Activated CD4-positive, alpha-beta memory T cell treated with anti-CD3 and anti-CD28 coated beads for 36 hours (primary cell): ENCODE results near the gene DYRK4. TPM values are rescaled to one million over a fixed set of nuclear protein-coding genes. Genes with fewer than 3 reads are reported as not detected.
A peak's percentile ranks its signal among the peaks of the same experiment; 100 is the strongest.

Source experiments
- CTCF ChIA-PET: fragments of 350-600 bp; sonication (Branson Sonifier 250); formaldehyde crosslinking; loops from one replicate; lab custom pipeline; 2021; ENCODE audit warnings: antibody characterized with exemption, inconsistent platforms; lab: Charles Lee
- POLR2A ChIA-PET: fragments of 350-600 bp; sonication (Branson Sonifier 250); formaldehyde crosslinking; loops from one replicate; lab custom pipeline; 2021; ENCODE audit warnings: antibody characterized with exemption; lab: Charles Lee
- DNase-seq: peaks from one replicate; pipeline ENCODE4 v3.0.0-alpha.2; 2020
- H3K27ac Mint-ChIP-seq: one replicate; pipeline ENCODE4 v1.8.0; 2021; ENCODE audit warnings: mixed read lengths
- H3K27me3 Mint-ChIP-seq: one replicate; pipeline ENCODE4 v1.8.0; 2021; ENCODE audit warnings: mixed read lengths
- H3K36me3 Mint-ChIP-seq: one replicate; pipeline ENCODE4 v1.8.0; 2021; ENCODE audit warnings: mixed read lengths
- H3K4me1 Mint-ChIP-seq: one replicate; pipeline ENCODE4 v1.8.0; 2021; ENCODE audit warnings: low read depth, mixed read lengths
- H3K4me3 Mint-ChIP-seq: one replicate; pipeline ENCODE4 v1.8.0; 2021; ENCODE audit warnings: mild to moderate bottlenecking, mixed read lengths
- H3K9me3 Mint-ChIP-seq: one replicate; pipeline ENCODE4 v1.8.0; 2021; ENCODE audit warnings: mixed read lengths
- intact Hi-C: fragments of 100-400 bp; cut with micrococcal nuclease; formaldehyde crosslinking; loops from one replicate; pipeline ENCODE4 v1.15.1; 2023
- total RNA-seq, 2 experiments: library from RNA; stranded (reverse); gene quantifications; one replicate each; pipeline ENCODE4 v1.2.3, GENCODE V29; 2021

DYRK4 gene
- total RNA-seq, 2 experiments from 2014 or later, result 26.0 to 26.7 TPM

DNA sequence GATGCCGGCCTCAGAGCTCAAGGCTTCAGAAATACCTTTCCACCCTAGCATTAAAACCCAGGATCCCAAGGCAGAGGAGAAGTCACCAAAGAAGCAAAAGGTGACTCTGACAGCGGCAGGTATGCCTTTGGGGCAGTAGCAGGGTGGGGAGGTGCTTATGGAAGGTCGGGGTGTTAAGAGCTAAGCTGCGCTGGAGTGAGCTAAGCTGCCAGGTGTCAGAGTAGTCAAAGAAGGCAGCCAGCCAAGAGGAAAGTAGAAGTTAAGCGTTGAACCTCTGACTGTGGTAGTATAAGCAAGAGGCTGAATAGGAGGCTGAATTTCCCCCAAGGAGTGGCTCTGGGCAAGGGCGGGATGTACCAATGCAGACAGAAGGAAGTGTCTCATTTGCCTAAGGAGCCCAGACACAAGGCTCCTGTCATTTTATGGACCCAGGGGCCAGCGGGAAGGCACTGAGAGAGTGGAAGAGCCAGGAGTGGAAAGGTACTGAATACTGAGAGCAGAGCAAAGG, 29.2 kb downstream of the DYRK4 start:
- POLR2A ChIA-PET, result no interaction called here
- no peak overlapping the region for H3K4me3 Mint-ChIP-seq
- CTCF ChIA-PET, result interaction anchor here (0.7 kb wide), 1 partner anchor 10 kb away, joined by 3 read pairs; no protein-coding TSS in a partner anchor
- H3K27me3 Mint-ChIP-seq, result peaks cover 9% of the 10 kb centered on the region
- no peak for DNase-seq
- no peaks in the 10 kb centered on the region for H3K36me3 Mint-ChIP-seq
- H3K9me3 Mint-ChIP-seq, result no peaks in the 10 kb centered on the region
- no peaks in the 10 kb centered on the region for H3K4me1 Mint-ChIP-seq
- intact Hi-C loops, result no loop called here
- H3K27ac Mint-ChIP-seq, result no peak overlapping the region

DNA sequence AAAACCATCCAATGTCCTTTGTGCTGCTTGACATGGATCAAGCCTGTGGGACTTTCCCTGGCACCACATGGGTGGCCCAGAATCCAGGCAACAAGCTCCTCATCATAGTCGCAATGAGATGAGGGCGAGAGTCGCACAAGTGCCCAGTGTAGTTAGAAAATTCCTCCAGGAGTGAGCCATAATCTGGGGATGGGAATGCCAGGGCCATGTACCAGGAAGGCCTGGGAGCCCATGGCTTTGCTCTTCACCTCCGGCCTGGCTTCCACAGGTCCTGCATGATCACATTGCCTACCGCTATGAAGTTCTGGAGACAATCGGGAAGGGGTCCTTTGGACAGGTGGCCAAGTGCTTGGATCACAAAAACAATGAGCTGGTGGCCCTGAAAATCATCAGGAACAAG, 33.9 kb downstream of the DYRK4 start:
- no peak for DNase-seq
- no peaks in the 10 kb centered on the region for H3K4me1 Mint-ChIP-seq
- H3K27me3 Mint-ChIP-seq, result peaks cover 4% of the 10 kb centered on the region
- no peak overlapping the region for H3K27ac Mint-ChIP-seq
- POLR2A ChIA-PET, result no interaction called here
- CTCF ChIA-PET, result interaction anchor here (1.4 kb wide), 1 partner anchor 9 kb away, joined by 3 read pairs; no protein-coding TSS in a partner anchor
- H3K36me3 Mint-ChIP-seq, result no peaks in the 10 kb centered on the region
- no peaks in the 10 kb centered on the region for H3K9me3 Mint-ChIP-seq
- H3K4me3 Mint-ChIP-seq, result no peak overlapping the region
- intact Hi-C loops, result no loop called here

DNA sequence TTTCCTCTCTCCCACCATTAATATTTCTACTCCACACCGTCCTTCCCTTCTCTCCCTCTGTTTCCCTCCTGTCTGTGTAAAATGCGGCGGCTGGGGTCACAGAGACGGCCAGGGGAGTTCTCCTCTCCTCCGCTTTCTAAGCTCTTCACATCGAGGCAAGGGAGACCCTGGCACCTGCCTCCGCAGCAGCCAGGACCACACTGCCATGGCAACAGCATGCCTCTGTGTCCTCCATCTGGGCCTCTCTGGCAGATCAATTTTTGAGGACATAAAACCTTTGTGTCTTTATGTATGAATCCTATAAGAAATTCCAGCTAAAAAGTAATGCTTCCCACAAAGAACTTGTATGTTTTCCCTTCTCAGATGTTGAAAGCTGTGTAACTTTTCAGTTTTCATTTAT, 41.4 kb downstream of the DYRK4 start:
- ChIA-PET POLR2A (no interaction called here), CTCF (interaction anchor here (0.6 to 3.7 kb wide), 5 partner anchors 37 to 1530 kb away, joined by 3 to 16 read pairs (median 3); partner anchors contain the start of genes AKAP3 and NDUFA9)
- Mint-ChIP-seq H3K27ac (no peak overlapping the region), H3K9me3 (no peaks in the 10 kb centered on the region), H3K36me3 (no peaks in the 10 kb centered on the region), H3K27me3 (peaks cover 15% of the 10 kb centered on the region), H3K4me1 (peaks cover 17% of the 10 kb centered on the region), H3K4me3 (no peak overlapping the region)
- no peak for DNase-seq
- intact Hi-C loops, result no loop called here

DNA sequence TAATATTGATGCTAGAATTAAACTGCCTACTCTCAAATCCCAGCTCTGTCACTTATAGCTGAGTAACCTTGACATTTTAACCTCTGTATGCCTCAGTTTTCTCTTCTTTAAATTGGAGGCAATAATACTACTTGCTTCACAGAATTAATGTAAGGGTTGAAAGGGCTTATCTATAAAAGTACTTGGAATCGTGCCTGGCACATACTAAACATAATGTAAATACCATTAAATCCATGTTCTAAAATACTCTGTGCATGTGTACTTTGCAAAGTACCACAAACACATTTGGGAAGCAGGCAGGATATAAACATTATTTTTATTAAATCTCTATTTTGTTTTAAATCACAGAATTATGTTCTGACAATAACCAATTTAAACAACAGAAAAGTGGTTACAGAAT, 41.9 kb downstream of the DYRK4 start:
- POLR2A ChIA-PET, result no interaction called here
- no peak for DNase-seq
- H3K27ac Mint-ChIP-seq, result no peak overlapping the region
- no peak overlapping the region for H3K4me3 Mint-ChIP-seq
- H3K4me1 Mint-ChIP-seq, result peaks cover 17% of the 10 kb centered on the region
- peaks cover 15% of the 10 kb centered on the region for H3K27me3 Mint-ChIP-seq
- no peaks in the 10 kb centered on the region for H3K9me3 Mint-ChIP-seq
- CTCF ChIA-PET, result interaction anchor here (0.6 to 3.7 kb wide), 8 partner anchors 8 to 1531 kb away, joined by 3 to 16 read pairs (median 3); partner anchors contain the start of genes AKAP3 and NDUFA9
- intact Hi-C loops, result loop anchor here (1.0 kb wide), 1 partner anchor 45 kb away; the partner anchor contains the start of genes AKAP3 and NDUFA9
- no peaks in the 10 kb centered on the region for H3K36me3 Mint-ChIP-seq

DNA sequence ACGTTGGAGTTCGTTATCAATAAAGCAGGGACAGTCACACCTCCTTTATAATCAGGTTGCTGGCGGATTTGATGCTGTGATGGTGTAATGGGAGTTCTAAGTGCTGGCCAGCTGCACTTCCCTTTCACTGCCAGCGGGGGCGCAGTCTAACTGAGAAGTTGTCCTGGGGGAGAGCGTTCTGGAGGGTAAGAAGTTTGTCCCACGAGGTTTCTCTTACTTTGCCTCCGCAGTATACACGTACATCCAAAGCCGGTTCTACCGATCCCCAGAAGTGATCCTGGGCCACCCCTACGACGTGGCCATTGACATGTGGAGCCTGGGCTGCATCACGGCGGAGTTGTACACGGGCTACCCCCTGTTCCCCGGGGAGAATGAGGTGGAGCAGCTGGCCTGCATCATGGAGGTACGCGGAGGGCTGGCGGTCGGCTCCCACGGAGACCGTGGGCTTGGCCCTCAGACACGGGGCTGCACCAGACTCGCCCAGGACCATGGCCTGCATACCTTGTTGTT, 42.7 kb downstream of the DYRK4 start:
- H3K4me3 Mint-ChIP-seq, result peak overlapping the region; percentile 99
- peak overlapping the region; percentile 88 for H3K27ac Mint-ChIP-seq
- H3K9me3 Mint-ChIP-seq, result no peaks in the 10 kb centered on the region
- POLR2A ChIA-PET, result no interaction called here
- DNase-seq, result peak; percentile 88
- H3K36me3 Mint-ChIP-seq, result peaks cover 1% of the 10 kb centered on the region
- CTCF ChIA-PET, result interaction anchor here (0.7 to 3.7 kb wide), 7 partner anchors 9 to 184 kb away, joined by 3 to 16 read pairs (median 3); partner anchors contain the start of genes AKAP3 and NDUFA9
- peaks cover 15% of the 10 kb centered on the region for H3K27me3 Mint-ChIP-seq
- H3K4me1 Mint-ChIP-seq, result peaks cover 17% of the 10 kb centered on the region
- intact Hi-C loops, result loop anchor here (1.0 kb wide), 2 partner anchors 45 to 154 kb away; partner anchors contain the start of genes AKAP3 and NDUFA9

DNA sequence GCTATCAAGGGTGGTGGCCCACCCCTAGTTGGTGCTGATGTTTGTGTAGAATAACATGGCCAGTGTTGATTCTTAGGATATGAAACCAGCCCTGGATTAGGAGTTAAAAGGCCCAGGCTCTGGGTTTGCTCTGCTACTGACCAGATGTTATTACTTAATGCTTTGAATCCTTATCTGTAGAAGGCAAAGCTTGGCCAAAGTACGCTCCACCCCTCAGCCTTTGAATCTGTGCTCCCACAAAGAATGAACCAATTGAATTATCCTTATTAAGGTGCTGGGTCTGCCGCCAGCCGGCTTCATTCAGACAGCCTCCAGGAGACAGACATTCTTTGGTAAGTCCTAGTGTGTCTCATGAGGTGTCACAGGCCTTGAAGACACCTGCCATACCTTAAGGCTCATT, 45.0 kb downstream of the DYRK4 start:
- CTCF ChIA-PET, result no interaction called here
- POLR2A ChIA-PET, result no interaction called here
- Mint-ChIP-seq H3K27ac (no peak overlapping the region), H3K4me3 (no peak overlapping the region), H3K27me3 (peaks cover 14% of the 10 kb centered on the region), H3K9me3 (no peaks in the 10 kb centered on the region), H3K4me1 (peaks cover 17% of the 10 kb centered on the region), H3K36me3 (peaks cover 13% of the 10 kb centered on the region)
- intact Hi-C loops, result no loop called here
- DNase-seq, result no peak

DNA sequence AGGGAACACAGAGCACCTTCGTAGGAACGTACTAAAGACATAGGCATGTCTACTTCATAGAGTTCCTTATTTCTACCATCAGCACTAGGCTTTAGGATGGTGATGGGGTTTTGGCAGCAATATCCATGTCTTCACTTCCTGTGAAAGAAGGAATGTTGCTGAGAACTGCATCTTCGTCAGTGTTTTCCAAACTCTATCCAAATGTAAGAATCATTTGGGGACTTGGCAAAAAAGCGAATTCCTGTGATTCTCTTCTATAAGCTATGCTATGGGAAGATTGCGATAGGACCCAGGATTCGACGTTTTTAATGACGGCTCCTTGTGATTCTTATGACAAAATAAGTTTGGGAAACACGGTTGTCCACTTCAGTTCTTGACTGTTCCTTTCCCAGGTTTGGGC, 47.1 kb downstream of the DYRK4 start:
- DNase-seq, result no peak
- Mint-ChIP-seq H3K27me3 (peaks cover 2% of the 10 kb centered on the region), H3K27ac (no peak overlapping the region), H3K36me3 (peaks cover 24% of the 10 kb centered on the region), H3K9me3 (no peaks in the 10 kb centered on the region), H3K4me1 (peaks cover 17% of the 10 kb centered on the region), H3K4me3 (no peak overlapping the region)
- intact Hi-C loops, result no loop called here
- ChIA-PET CTCF (no interaction called here), POLR2A (no interaction called here)

DNA sequence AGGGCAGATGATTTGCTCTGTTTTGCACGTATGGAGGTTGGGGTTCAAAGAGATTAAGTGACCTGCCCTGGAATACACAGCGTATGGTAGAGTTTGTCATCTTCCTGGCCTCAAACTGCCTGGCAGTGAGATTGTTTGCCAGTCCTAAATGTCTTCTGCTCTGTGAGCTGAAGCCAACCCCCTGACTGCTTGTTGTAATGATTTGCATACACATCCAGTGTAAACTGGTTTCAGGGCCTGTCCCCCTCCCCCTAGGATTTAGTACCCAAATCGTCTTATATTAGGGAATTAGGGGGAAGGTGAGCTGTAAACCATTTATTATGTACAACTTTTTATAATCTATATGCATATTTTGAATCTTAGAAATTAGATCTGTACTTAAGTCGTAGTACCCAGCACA, 48.5 kb downstream of the DYRK4 start:
- intact Hi-C loops, result no loop called here
- POLR2A ChIA-PET, result no interaction called here
- H3K4me1 Mint-ChIP-seq, result peaks cover 11% of the 10 kb centered on the region
- H3K27me3 Mint-ChIP-seq, result no peaks in the 10 kb centered on the region
- CTCF ChIA-PET, result interaction anchor here (0.7 kb wide), 1 partner anchor 147 kb away, joined by 3 read pairs; no protein-coding TSS in a partner anchor
- H3K36me3 Mint-ChIP-seq, result peaks cover 31% of the 10 kb centered on the region
- H3K27ac Mint-ChIP-seq, result no peak overlapping the region
- no peaks in the 10 kb centered on the region for H3K9me3 Mint-ChIP-seq
- no peak overlapping the region for H3K4me3 Mint-ChIP-seq
- DNase-seq, result no peak

DNA sequence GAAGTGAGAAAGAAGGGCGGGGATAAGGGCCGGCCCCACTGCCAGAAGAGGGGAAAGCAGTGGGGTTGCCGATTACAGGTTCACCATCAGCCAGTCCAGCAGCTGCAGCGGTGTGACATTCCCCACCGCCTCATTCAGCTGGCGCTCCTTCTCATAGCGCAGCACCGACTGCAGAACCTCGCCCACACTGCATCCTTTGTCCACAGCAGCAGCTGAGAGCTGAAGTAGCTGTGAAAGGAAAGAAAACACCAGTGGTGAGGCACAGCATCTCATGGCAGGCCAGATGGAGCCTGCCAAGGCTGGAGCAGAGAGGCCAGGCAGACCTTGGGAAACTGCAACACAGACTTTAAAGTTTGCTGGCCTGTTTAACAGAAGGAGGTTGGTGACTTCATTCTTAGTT, 53.7 kb downstream of the DYRK4 start:
- no peak overlapping the region for H3K27ac Mint-ChIP-seq
- H3K4me3 Mint-ChIP-seq, result no peak overlapping the region
- no peaks in the 10 kb centered on the region for H3K9me3 Mint-ChIP-seq
- intact Hi-C loops, result no loop called here
- H3K36me3 Mint-ChIP-seq, result peaks cover 26% of the 10 kb centered on the region
- POLR2A ChIA-PET, result no interaction called here
- CTCF ChIA-PET, result interaction anchor here (1.1 kb wide), 1 partner anchor 11 kb away, joined by 3 read pairs; no protein-coding TSS in a partner anchor
- no peaks in the 10 kb centered on the region for H3K27me3 Mint-ChIP-seq
- no peak for DNase-seq
- H3K4me1 Mint-ChIP-seq, result no peaks in the 10 kb centered on the region

DNA sequence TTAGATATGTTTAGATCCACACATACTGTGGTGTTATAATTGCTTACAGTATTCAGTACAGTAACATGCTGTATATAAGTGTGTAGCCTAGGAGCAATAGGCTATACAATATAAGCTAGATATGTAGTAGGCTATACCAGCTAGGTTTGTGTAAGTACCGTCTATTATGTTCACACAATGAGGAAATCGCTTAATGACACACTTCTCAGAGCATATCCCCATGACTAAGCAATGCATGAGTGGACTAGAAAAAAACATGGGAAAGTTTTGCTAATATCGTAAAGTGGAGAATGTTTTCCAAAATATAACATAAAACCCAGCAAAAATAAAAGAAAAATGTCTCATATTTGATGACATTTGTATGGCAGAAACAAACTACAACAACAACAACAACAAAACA, 59.5 kb downstream of the DYRK4 start:
- H3K27ac Mint-ChIP-seq, result no peak overlapping the region
- no peak overlapping the region for H3K4me3 Mint-ChIP-seq
- no peaks in the 10 kb centered on the region for H3K4me1 Mint-ChIP-seq
- H3K36me3 Mint-ChIP-seq, result no peaks in the 10 kb centered on the region
- no peaks in the 10 kb centered on the region for H3K9me3 Mint-ChIP-seq
- CTCF ChIA-PET, result interaction anchor here (0.9 kb wide), 1 partner anchor 16 kb away, joined by 4 read pairs; no protein-coding TSS in a partner anchor
- H3K27me3 Mint-ChIP-seq, result peaks cover 3% of the 10 kb centered on the region
- no peak for DNase-seq
- POLR2A ChIA-PET, result no interaction called here
- intact Hi-C loops, result no loop called here

DNA sequence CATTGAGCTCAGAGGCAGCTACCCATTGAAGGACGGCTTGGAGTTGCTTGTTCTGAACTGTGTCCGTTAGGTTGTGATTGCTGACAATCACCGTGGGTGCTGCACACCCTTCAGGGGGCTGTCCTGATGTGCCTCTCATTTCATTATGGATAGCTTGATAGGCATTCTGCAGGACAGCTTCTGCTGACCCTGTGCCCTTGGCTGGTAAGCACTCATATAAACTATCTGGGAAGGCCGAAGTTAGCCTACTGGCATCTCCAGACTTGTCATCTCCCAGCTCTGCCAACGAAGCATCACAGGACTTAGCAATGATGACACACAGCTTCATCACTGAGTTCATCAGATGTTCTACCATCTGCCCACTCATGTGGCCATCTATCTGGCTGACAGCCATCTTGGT, 64.5 kb downstream of the DYRK4 start:
- H3K9me3 Mint-ChIP-seq, result no peaks in the 10 kb centered on the region
- H3K27ac Mint-ChIP-seq, result no peak overlapping the region
- CTCF ChIA-PET, result no interaction called here
- H3K27me3 Mint-ChIP-seq, result peaks cover 5% of the 10 kb centered on the region
- no peaks in the 10 kb centered on the region for H3K4me1 Mint-ChIP-seq
- no peaks in the 10 kb centered on the region for H3K36me3 Mint-ChIP-seq
- POLR2A ChIA-PET, result interaction anchor here (0.6 kb wide), 1 partner anchor 1698 kb away, joined by 3 read pairs; no protein-coding TSS in a partner anchor
- DNase-seq, result no peak
- intact Hi-C loops, result no loop called here
- no peak overlapping the region for H3K4me3 Mint-ChIP-seq

DNA sequence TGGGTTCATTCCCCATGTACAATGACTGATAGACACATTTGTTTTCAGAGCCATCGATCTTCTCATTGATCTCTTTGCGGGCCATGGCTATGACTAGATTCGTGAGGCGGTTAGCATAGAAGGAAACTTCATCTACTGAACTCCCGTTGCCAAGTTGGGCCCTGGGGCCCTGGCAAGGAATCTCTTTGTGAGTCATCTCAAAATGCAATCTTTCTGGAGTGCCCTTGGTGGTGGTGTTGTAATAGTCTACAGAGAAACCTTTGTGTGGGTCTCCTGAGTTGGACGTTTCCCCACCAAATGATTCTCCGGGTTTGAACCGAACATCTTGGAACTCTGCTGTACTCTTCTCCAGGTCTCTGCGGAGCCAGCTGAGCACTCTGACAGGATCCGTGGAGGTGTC, 66.4 kb downstream of the DYRK4 start:
- no peaks in the 10 kb centered on the region for H3K9me3 Mint-ChIP-seq
- H3K27ac Mint-ChIP-seq, result no peak overlapping the region
- H3K4me3 Mint-ChIP-seq, result no peak overlapping the region
- peaks cover 2% of the 10 kb centered on the region for H3K27me3 Mint-ChIP-seq
- no peak for DNase-seq
- intact Hi-C loops, result no loop called here
- POLR2A ChIA-PET, result no interaction called here
- no peaks in the 10 kb centered on the region for H3K4me1 Mint-ChIP-seq
- H3K36me3 Mint-ChIP-seq, result no peaks in the 10 kb centered on the region
- CTCF ChIA-PET, result no interaction called here
